ENCODE data around the gene DPP6.
"Not testable (repeated sequence)": the region's sequence is repeated elsewhere in the genome, so short reads cannot be mapped to it uniquely, and the experiment has no call there.

Gene DPP6

GRCh38 chr7:154053466-154054312 lies 1.5 kb downstream of the DPP6 start:
- not testable (repeated sequence) for H3K27ac ChIP-seq; H3K9me3 ChIP-seq (ENCODE audit: low read depth, low read length); DNase-seq (ENCODE audit: low read depth, low spot score); H3K4me3 ChIP-seq; H3K9ac ChIP-seq (ENCODE audit: insufficient read length); H3K36me3 ChIP-seq (ENCODE audit: insufficient read depth, low read length)

GRCh38 chr7:154054664-154055063 lies 2.5 kb downstream of the DPP6 start:
- DNase-seq (ENCODE audit: low read depth, low spot score); H3K9me3 ChIP-seq (ENCODE audit: low read depth, low read length); H3K4me3 ChIP-seq; H3K9ac ChIP-seq (ENCODE audit: insufficient read length); H3K36me3 ChIP-seq (ENCODE audit: insufficient read depth, low read length); H3K27ac ChIP-seq: not testable (repeated sequence)

- not testable (repeated sequence) for H3K4me3 ChIP-seq; H3K9ac ChIP-seq (ENCODE audit: insufficient read length); DNase-seq (ENCODE audit: low read depth, low spot score); H3K36me3 ChIP-seq (ENCODE audit: insufficient read depth, low read length); H3K9me3 ChIP-seq (ENCODE audit: low read depth, low read length); H3K27ac ChIP-seq
Observed at GRCh38 chr7:154055491-154056106, 3.4 kb downstream of the DPP6 start.

- not testable (repeated sequence) for H3K27ac ChIP-seq; H3K9ac ChIP-seq (ENCODE audit: insufficient read length); DNase-seq (ENCODE audit: low read depth, low spot score); H3K36me3 ChIP-seq (ENCODE audit: insufficient read depth, low read length); H3K9me3 ChIP-seq (ENCODE audit: low read depth, low read length); H3K4me3 ChIP-seq
Observed at GRCh38 chr7:154058783-154059182, 6.6 kb downstream of the DPP6 start.

- not testable (repeated sequence) for H3K9me3 ChIP-seq (ENCODE audit: low read depth, low read length); DNase-seq (ENCODE audit: low read depth, low spot score); H3K4me3 ChIP-seq; H3K27ac ChIP-seq; H3K9ac ChIP-seq (ENCODE audit: insufficient read length); H3K36me3 ChIP-seq (ENCODE audit: insufficient read depth, low read length)
Observed at GRCh38 chr7:154060551-154060950, 8.4 kb downstream of the DPP6 start.

GRCh38 chr7:154071833-154072232 lies 19.6 kb downstream of the DPP6 start:
- not testable (repeated sequence) for DNase-seq (ENCODE audit: low read depth, low spot score)

GRCh38 chr7:154072395-154073181 lies 20.4 kb downstream of the DPP6 start:
- H3K9ac ChIP-seq (ENCODE audit: insufficient read length); DNase-seq (ENCODE audit: low read depth, low spot score); H3K4me3 ChIP-seq; H3K9me3 ChIP-seq (ENCODE audit: low read depth, low read length); H3K27ac ChIP-seq; H3K36me3 ChIP-seq (ENCODE audit: insufficient read depth, low read length): not testable (repeated sequence)

More at GRCh38 chr7:154071833-154072232, 19.6 kb downstream of the DPP6 start:
- H3K9me3 ChIP-seq (ENCODE audit: low read depth, low read length); H3K27ac ChIP-seq; H3K9ac ChIP-seq (ENCODE audit: insufficient read length); H3K36me3 ChIP-seq (ENCODE audit: insufficient read depth, low read length); H3K4me3 ChIP-seq: not testable (repeated sequence)

GRCh38 chr7:154078523-154078922 lies 26.3 kb downstream of the DPP6 start:
- H3K4me3 ChIP-seq; H3K9me3 ChIP-seq (ENCODE audit: low read depth, low read length); DNase-seq (ENCODE audit: low read depth, low spot score); H3K9ac ChIP-seq (ENCODE audit: insufficient read length); H3K27ac ChIP-seq; H3K36me3 ChIP-seq (ENCODE audit: insufficient read depth, low read length): not testable (repeated sequence)

- H3K9me3 ChIP-seq (ENCODE audit: low read depth, low read length); DNase-seq (ENCODE audit: low read depth, low spot score); H3K4me3 ChIP-seq; H3K36me3 ChIP-seq (ENCODE audit: insufficient read depth, low read length); H3K9ac ChIP-seq (ENCODE audit: insufficient read length); H3K27ac ChIP-seq: not testable (repeated sequence)
Observed at GRCh38 chr7:154080249-154080648, 28.1 kb downstream of the DPP6 start.

GRCh38 chr7:154087037-154087725 lies 35.0 kb downstream of the DPP6 start:
- DNase-seq (ENCODE audit: low read depth, low spot score); H3K4me3 ChIP-seq; H3K9ac ChIP-seq (ENCODE audit: insufficient read length); H3K36me3 ChIP-seq (ENCODE audit: insufficient read depth, low read length); H3K27ac ChIP-seq; H3K9me3 ChIP-seq (ENCODE audit: low read depth, low read length): not testable (repeated sequence)

- DNase-seq (ENCODE audit: low read depth, low spot score); H3K4me3 ChIP-seq; H3K36me3 ChIP-seq (ENCODE audit: insufficient read depth, low read length); H3K9me3 ChIP-seq (ENCODE audit: low read depth, low read length); H3K27ac ChIP-seq; H3K9ac ChIP-seq (ENCODE audit: insufficient read length): not testable (repeated sequence)
Observed at GRCh38 chr7:154092093-154092492, 39.9 kb downstream of the DPP6 start.

GRCh38 chr7:154095201-154095600 lies 43.0 kb downstream of the DPP6 start:
- not testable (repeated sequence) for H3K36me3 ChIP-seq (ENCODE audit: insufficient read depth, low read length); H3K9me3 ChIP-seq (ENCODE audit: low read depth, low read length); H3K9ac ChIP-seq (ENCODE audit: insufficient read length); DNase-seq (ENCODE audit: low read depth, low spot score); H3K4me3 ChIP-seq; H3K27ac ChIP-seq

GRCh38 chr7:154105063-154105462 lies 52.9 kb downstream of the DPP6 start:
- not testable (repeated sequence) for DNase-seq (ENCODE audit: low read depth, low spot score); H3K9me3 ChIP-seq (ENCODE audit: low read depth, low read length); H3K9ac ChIP-seq (ENCODE audit: insufficient read length); H3K4me3 ChIP-seq; H3K36me3 ChIP-seq (ENCODE audit: insufficient read depth, low read length); H3K27ac ChIP-seq

- H3K36me3 ChIP-seq (ENCODE audit: insufficient read depth, low read length); H3K27ac ChIP-seq; DNase-seq (ENCODE audit: low read depth, low spot score); H3K4me3 ChIP-seq; H3K9ac ChIP-seq (ENCODE audit: insufficient read length); H3K9me3 ChIP-seq (ENCODE audit: low read depth, low read length): not testable (repeated sequence)
Observed at GRCh38 chr7:154109615-154110014, 57.4 kb downstream of the DPP6 start.
